Measurements from ENCODE around the gene UGT2A3.

- TF ChIP-seq CTCF (IDR thresholded peaks at IDR 0.05) = no peak
- TF ChIP-seq POLR2A (IDR thresholded peaks at IDR 0.05) = no peak
These were observed 35.4 kb upstream of the UGT2A3 start for GRCh38 chr4:68987007-68987406.
